Mesenchymal stem cell (in vitro differentiated cells and primary cell): ENCODE results near the gene CT55. TPM values are rescaled to one million over a fixed set of nuclear protein-coding genes. Genes with fewer than 3 reads are reported as not detected.
"Not testable (repeated sequence)": the region's sequence is repeated elsewhere in the genome, so short reads cannot be mapped to it uniquely, and the experiment has no call there.

Experiments
- DNase-seq: peaks from one replicate; pipeline ENCODE4 v3.0.0-alpha.2; 2013
- H2AFZ ChIP-seq: one replicate; pipeline ENCODE4 v1.6.1; 2013; ENCODE audit warnings: low read depth, mild to moderate bottlenecking, control low read depth, inconsistent platforms, low read length, moderate library complexity
- H2AK5ac ChIP-seq: 2 replicates; pipeline ENCODE4 v1.6.1; 2013; ENCODE audit warnings: low read length, moderate library complexity, mild to moderate bottlenecking, inconsistent platforms; ENCODE audit not compliant: severe bottlenecking
- H2BK120ac ChIP-seq: one replicate; pipeline ENCODE4 v1.6.1; 2013; ENCODE audit warnings: low read depth, mild to moderate bottlenecking, inconsistent platforms, low read length, moderate library complexity
- H2BK12ac ChIP-seq, 2 experiments: one replicate each; pipeline ENCODE4 v1.6.1; 2013; ENCODE audit warnings: inconsistent platforms in 2 of 2, low read length in 2 of 2, mild to moderate bottlenecking in 2 of 2, moderate library complexity in 2 of 2, control low read depth in 1 of 2
- H2BK15ac ChIP-seq: one replicate; pipeline ENCODE4 v1.6.1; 2013; ENCODE audit warnings: mild to moderate bottlenecking, low read depth, inconsistent platforms; ENCODE audit not compliant: poor library complexity, severe bottlenecking
- H2BK5ac ChIP-seq: 2 replicates; pipeline ENCODE4 v1.6.1; 2013; ENCODE audit warnings: low read depth, mild to moderate bottlenecking, low read length, control low read depth, inconsistent platforms; ENCODE audit not compliant: poor library complexity, severe bottlenecking
- H3K14ac ChIP-seq, 2 experiments: one replicate each; pipeline ENCODE4 v1.6.1; 2013; ENCODE audit warnings: inconsistent platforms in 2 of 2, low read length in 2 of 2, control low read depth in 1 of 2, mild to moderate bottlenecking in 1 of 2, moderate library complexity in 1 of 2
- H3K18ac ChIP-seq, 2 experiments: one replicate each; pipeline ENCODE4 v1.6.1; 2013; ENCODE audit warnings: inconsistent platforms in 2 of 2, low read length in 2 of 2, control low read depth in 1 of 2, low read depth in 1 of 2, mild to moderate bottlenecking in 1 of 2
- H3K23ac ChIP-seq, 2 experiments: one replicate each; pipeline ENCODE4 v1.6.1; 2013; ENCODE audit warnings: inconsistent platforms in 2 of 2, low read length in 2 of 2, mild to moderate bottlenecking in 2 of 2, moderate library complexity in 2 of 2, control low read depth in 1 of 2
- H3K27ac ChIP-seq: 2 replicates; pipeline ENCODE4 v1.5.1; 2013; ENCODE audit warnings: mild to moderate bottlenecking, moderate library complexity, low read length, control low read depth, inconsistent platforms; ENCODE audit not compliant: poor library complexity, severe bottlenecking
- H3K27me3 ChIP-seq, 2 experiments: 2 replicates each; pipeline versions ENCODE4 v1.6.1 to v1.7.0; 2013; ENCODE audit warnings: low read length in 2 of 2, mild to moderate bottlenecking in 2 of 2, moderate library complexity in 2 of 2, control low read depth in 1 of 2, inconsistent platforms in 1 of 2; ENCODE audit not compliant: control insufficient read depth in 1 of 2, insufficient read depth in 1 of 2
- H3K36me3 ChIP-seq, 2 experiments: 2 replicates each; pipeline versions ENCODE4 v1.6.1 to v1.7.0; 2013; ENCODE audit warnings: low read length in 2 of 2, control low read depth in 1 of 2, inconsistent platforms in 1 of 2, low read depth in 1 of 2, mild to moderate bottlenecking in 1 of 2; ENCODE audit not compliant: insufficient read depth in 2 of 2, control insufficient read depth in 1 of 2
- H3K4ac ChIP-seq, 2 experiments: one replicate each; pipeline ENCODE4 v1.6.1; 2013; ENCODE audit warnings: inconsistent platforms in 2 of 2, low read length in 2 of 2, mild to moderate bottlenecking in 2 of 2, moderate library complexity in 2 of 2, control low read depth in 1 of 2, low read depth in 1 of 2
- H3K4me1 ChIP-seq: 2 replicates; pipeline ENCODE4 v1.6.1; 2013; ENCODE audit warnings: low read depth, low read length, control low read depth; ENCODE audit not compliant: control insufficient read depth, insufficient read depth
- H3K4me2 ChIP-seq: 2 replicates; pipeline ENCODE4 v1.6.1; 2013; ENCODE audit warnings: low read length, mild to moderate bottlenecking, inconsistent platforms; ENCODE audit not compliant: poor library complexity, severe bottlenecking
- H3K4me3 ChIP-seq, 2 experiments: 2 replicates each; pipeline versions ENCODE4 v1.5.1 to v1.7.0; 2013; ENCODE audit warnings: low read length in 2 of 2, mild to moderate bottlenecking in 2 of 2, control low read depth in 1 of 2, low read depth in 1 of 2; ENCODE audit not compliant: insufficient read depth in 1 of 2
- H3K79me1 ChIP-seq: replicated peaks from 2 replicates; pipeline ENCODE4 v1.6.1; 2013; ENCODE audit warnings: mild to moderate bottlenecking, control low read depth, low read length, inconsistent platforms; ENCODE audit not compliant: poor library complexity, severe bottlenecking
- H3K9ac ChIP-seq: 2 replicates; pipeline ENCODE4 v1.7.0; 2013; ENCODE audit warnings: mild to moderate bottlenecking, low read length, moderate library complexity
- H3K9me3 ChIP-seq: 2 replicates; pipeline ENCODE4 v1.7.0; 2013; ENCODE audit warnings: mild to moderate bottlenecking, low read length; ENCODE audit not compliant: control insufficient read depth
- H4K8ac ChIP-seq: one replicate; pipeline ENCODE4 v1.6.1; 2013; ENCODE audit warnings: inconsistent platforms, mild to moderate bottlenecking, low read length, moderate library complexity
- H4K91ac ChIP-seq: one replicate; pipeline ENCODE4 v1.6.1; 2013; ENCODE audit warnings: mild to moderate bottlenecking, low read length, inconsistent platforms
- WGBS: methylation state at CpG from one replicate; pipeline ENCODE4 v1.1.7; 2013; ENCODE audit warnings: mixed read lengths; 5-methylcytosine and 5-hydroxymethylcytosine counted together
- polyA plus RNA-seq, 2 experiments: library from polyadenylated mRNA; stranded (reverse); fragments of 200-250 nt; gene quantifications; one replicate each; pipeline ENCODE4 v1.2.3, GENCODE V29; 2013

CT55 gene, protein sequence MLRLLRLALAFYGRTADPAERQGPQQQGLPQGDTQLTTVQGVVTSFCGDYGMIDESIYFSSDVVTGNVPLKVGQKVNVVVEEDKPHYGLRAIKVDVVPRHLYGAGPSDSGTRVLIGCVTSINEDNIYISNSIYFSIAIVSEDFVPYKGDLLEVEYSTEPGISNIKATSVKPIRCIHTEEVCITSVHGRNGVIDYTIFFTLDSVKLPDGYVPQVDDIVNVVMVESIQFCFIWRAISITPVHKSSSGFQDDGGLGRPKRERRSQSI
- not detected for polyA plus RNA-seq (2013, experiment 1 of 2)
- polyA plus RNA-seq (2013, experiment 2 of 2) = not detected

DNA sequence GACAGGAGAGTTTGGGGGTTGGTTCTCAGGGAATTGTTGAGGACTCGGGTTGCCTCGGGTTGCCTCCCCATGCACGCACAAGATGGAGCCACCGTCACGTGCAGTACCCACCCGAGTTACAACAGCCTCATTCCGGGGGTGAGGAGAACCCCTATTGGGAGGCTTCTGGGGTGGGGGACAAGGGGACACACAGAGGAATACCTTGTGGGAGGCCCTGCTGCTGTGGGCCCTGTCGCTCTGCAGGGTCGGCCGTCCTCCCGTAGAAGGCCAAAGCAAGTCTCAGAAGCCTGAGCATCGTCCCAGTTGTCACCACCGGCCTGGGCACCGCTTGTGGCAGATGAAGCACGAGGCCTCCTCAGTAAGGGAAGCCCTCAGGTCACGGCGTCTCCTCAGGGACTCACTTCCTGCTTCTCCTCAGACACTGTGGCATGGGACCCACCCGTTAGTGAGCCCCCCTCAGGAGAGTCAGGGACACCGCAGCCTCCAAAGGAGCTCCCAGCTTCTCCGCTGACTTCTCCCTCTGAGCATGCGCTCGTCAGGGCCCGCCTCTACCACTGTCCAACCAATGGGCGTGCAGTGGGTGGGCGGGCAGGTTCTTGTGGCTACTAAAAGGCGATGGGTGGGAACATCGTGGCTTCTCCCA, at the start of gene CT55:
Gene CT55 (minus strand): TSS at position 522 of the 643 bp plus-strand sequence. CDS start 227 bp downstream, at position 295.
- Histone ChIP-seq H3K4me3 (no peak within 1 kb of the TSS), H3K9ac (no peak within 1 kb of the TSS), H2BK12ac (no peak within 1 kb of the TSS), H3K36me3 (no peaks in the 10 kb centered on the region), H3K4me2 (no peak within 1 kb of the TSS), H3K9me3 (no peaks in the 10 kb centered on the region), H3K18ac (no peak within 1 kb of the TSS), H3K4me1 (no peaks in the 10 kb centered on the region), H3K14ac (no peak within 1 kb of the TSS), H2AK5ac (no peak within 1 kb of the TSS), H4K8ac (no peak within 1 kb of the TSS), H2BK120ac (no peak within 1 kb of the TSS), H3K79me1 (no peaks in the 10 kb centered on the region), H4K91ac (no peak within 1 kb of the TSS), H3K27ac (no peak within 1 kb of the TSS), H3K23ac (no peak within 1 kb of the TSS), H3K27me3 (peaks cover 0 to 3% of the 10 kb centered on the region in 2 experiments), H2AFZ (no peak within 1 kb of the TSS), H2BK5ac (no peak within 1 kb of the TSS), H2BK15ac (no peak within 1 kb of the TSS), H3K4ac (no peak within 1 kb of the TSS)
- WGBS = 90% methylated on average over 23 of the region's 27 CpGs
- no peak for DNase-seq

DNA sequence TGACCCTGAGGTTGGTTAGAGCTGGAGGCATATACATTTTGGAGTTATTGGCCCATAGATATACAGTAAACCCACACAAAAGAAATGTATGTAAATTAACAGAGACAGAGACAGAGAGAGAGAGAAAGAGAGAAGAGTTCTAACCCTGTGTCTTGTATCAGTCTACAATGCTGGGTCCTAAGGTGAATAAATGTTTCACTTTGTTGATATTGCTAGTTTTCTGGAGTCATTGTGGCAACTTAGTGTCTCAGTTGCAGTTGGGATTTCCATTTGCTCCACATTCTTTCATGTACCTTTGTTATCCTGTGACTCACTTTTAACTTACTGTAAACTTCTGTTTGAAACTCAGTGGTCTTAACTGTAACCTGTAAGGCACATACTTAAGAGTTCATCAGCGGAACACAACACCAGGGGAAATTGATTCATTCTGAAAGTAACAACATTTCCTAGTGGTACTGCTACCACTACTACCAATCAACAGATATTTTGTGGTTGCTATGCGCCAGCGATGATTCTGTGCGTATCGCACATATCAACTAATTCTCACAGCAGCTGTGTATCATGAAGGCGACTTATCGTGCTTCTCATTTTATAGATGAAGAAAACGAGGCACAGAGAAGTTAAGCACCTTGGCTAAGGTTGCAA, 42.1 kb upstream of the CT55 start:
- Histone ChIP-seq H3K14ac (no peak overlapping the region), H3K4me2 (no peak overlapping the region), H3K79me1 (no peaks in the 10 kb centered on the region), H3K4me1 (no peaks in the 10 kb centered on the region), H4K91ac (no peak overlapping the region), H3K4me3 (no peak overlapping the region), H3K4ac (no peak overlapping the region), H2BK12ac (no peak overlapping the region), H2AK5ac (no peak overlapping the region), H4K8ac (no peak overlapping the region), H3K9me3 (no peaks in the 10 kb centered on the region), H2AFZ (no peak overlapping the region), H2BK15ac (no peak overlapping the region), H3K18ac (no peak overlapping the region), H3K9ac (no peak overlapping the region), H2BK120ac (no peak overlapping the region), H3K23ac (no peak overlapping the region), H3K36me3 (no peaks in the 10 kb centered on the region), H2BK5ac (no peak overlapping the region), H3K27me3 (peaks cover 0 to 33% of the 10 kb centered on the region in 2 experiments), H3K27ac (no peak overlapping the region)
- WGBS = 86% methylated on average over 8 of the region's 8 CpGs
- DNase-seq = no peak

DNA sequence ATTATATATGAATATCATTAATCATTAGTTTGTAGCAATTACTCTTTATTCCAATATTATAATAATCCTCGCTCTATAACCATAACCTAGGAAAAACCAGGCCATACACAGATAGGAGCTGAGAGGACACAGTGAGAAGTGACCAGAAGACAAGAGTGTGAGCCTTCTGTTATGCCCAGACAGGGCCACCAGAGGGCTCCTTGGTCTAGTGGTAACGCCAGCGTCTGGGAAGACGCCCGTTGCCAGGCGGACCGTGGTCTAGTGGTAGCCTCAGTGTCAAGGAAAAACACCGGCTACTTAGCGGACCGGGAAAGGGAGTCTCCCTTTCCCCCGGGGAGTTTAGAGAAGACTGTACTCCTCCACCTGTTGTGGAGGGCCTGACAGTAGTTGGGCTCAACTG, 35.2 kb upstream of the CT55 start:
- not testable (repeated sequence) for H2AK5ac ChIP-seq, H3K4ac ChIP-seq, H2BK5ac ChIP-seq, H3K79me1 ChIP-seq, H3K23ac ChIP-seq, H4K8ac ChIP-seq, H3K9ac ChIP-seq, H4K91ac ChIP-seq, H3K9me3 ChIP-seq, H3K4me3 ChIP-seq, H2BK15ac ChIP-seq, H2AFZ ChIP-seq, H2BK12ac ChIP-seq, H3K4me1 ChIP-seq, H3K4me2 ChIP-seq, H2BK120ac ChIP-seq, H3K14ac ChIP-seq, H3K36me3 ChIP-seq, H3K18ac ChIP-seq, H3K27ac ChIP-seq
- WGBS = 4% methylated on average over 11 of the region's 11 CpGs
- peaks cover 0 to 45% of the 10 kb centered on the region in 2 experiments for H3K27me3 ChIP-seq
- peak; percentile 2 for DNase-seq

DNA sequence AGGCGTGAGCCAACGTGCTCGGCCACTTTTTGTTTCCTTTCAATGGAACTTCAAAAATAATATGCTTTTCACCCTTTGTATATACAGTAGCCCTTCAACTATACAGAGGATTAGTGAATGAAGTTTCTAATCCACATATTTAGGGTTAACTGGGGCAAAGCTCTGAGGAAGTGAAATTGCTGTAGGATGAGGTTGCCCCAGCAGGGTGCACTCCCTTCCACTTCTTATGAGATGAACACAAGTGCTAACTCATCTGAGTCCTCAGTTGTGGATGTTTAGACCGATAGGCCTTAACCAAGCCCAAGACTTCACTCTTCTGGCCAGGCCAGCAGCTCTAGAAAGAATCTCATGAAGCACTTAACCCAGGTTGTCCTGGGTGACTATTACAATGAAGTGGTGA, 29.1 kb upstream of the CT55 start:
- Histone ChIP-seq H3K9me3 (no peaks in the 10 kb centered on the region), H3K4me3 (no peak overlapping the region), H2BK15ac (no peak overlapping the region), H3K4ac (no peak overlapping the region), H2BK120ac (no peak overlapping the region), H3K9ac (no peak overlapping the region), H3K27me3 (peaks cover 0 to 28% of the 10 kb centered on the region in 2 experiments), H3K27ac (no peak overlapping the region), H3K4me2 (no peak overlapping the region), H3K18ac (no peak overlapping the region), H3K14ac (no peak overlapping the region), H3K4me1 (no peaks in the 10 kb centered on the region), H2BK5ac (no peak overlapping the region), H4K91ac (no peak overlapping the region), H2AFZ (no peak overlapping the region), H3K79me1 (no peaks in the 10 kb centered on the region), H2AK5ac (no peak overlapping the region), H3K23ac (no peak overlapping the region), H2BK12ac (no peak overlapping the region), H3K36me3 (no peaks in the 10 kb centered on the region), H4K8ac (no peak overlapping the region)
- WGBS = no CpG with 5 or more reads among the region's 4 CpGs
- DNase-seq = no peak
